ENCODE results near the gene GOLM1.

The GOLM1 gene

GRCh38 chr9:86043586-86043985 lies 55.8 kb downstream of the GOLM1 start:
- no peak for DNase-seq

DNA sequence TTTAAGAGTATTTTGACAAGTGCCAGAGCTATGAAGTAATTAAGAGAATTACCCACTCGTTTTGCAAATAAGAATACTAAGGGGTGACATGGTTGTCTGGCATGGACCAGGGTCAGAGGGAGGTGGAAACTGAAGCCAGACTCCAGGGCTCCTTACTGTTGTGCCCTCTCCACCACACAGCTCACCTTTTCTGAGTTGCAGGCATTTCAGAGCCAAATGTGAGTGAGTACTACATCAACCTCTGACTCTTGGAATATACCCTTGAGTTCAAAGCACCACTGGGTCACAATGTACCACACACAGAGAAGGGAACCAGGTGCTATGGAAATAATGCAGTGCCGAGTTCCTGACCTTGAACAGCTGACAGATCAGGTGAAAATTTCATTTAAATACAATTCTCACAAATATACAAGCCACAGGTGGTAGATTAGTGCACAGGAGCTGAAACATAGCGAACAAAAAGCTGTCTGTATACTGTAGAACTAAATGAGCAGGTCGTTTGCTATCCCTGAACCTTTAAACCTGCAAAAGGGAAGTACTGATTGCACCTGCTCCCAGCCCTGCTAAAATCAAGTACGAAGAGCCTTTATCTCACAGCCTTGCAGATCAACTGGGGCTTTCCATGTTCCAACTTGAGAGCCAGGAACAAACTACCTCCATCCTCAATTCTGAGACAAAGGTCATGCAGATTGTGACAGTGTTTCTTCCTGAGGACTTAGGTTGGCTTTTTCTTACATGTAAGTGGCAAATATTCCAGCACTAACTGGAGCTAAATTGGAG lies 57.0 kb downstream of the GOLM1 start:
- no peak for DNase-seq

- no peak for DNase-seq
Measured at GRCh38 chr9:86041311-86041741, 58.0 kb downstream of the GOLM1 start.

DNA sequence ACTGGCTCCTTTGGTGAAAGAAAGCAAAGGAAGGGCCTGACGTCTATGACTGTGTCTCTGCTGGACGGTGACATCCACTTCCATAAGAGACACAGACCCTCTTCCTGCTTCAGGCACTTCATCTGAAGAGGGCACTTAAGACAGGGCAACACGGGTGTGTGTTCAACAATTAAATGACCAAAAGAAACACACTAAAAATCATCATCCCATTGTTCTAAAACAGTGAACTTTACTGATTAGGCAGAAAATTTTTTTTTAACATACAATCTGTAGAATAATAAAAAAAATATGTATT lies 58.5 kb downstream of the GOLM1 start:
- DNase-seq, result no peak

DNA sequence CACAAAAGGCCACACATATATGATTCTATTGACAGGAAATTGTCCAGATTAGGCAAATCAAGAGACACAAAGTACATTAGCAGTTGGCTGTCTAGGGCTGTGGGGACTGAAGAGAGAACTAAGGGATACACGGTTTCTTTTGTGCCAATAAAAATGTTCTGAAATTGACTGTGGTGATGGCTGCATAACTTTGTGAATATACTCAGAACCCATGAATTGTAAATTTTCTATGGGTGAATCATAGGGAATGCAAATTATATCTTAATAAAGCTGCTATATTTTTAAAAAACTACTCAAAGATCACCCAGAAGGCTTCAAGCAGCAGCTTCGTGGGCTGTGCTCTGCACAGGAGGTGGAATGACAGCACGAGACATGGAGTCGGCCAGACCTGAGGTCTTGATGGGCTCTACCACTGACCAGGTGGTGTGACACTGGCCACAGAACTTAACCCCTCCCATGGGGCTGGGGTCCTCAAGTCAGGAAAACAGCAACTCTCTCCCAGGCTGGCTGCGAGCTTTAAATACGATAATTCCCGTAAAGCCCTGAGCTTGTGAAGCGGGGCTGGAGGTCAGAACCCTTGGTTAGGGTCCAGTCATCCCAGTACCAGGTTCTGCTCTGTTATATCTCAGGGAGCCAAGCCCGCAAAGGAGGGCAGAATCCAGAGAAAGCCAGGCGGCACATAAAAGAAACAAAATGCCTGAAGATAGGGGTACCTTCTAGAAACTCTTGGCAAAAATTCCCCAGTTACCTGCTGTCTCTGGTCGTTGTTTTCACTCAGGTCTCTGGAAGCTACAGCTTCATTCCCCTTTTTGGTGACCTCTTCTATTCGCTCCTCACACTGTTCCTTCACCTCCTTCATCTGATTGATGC lies 59.1 kb downstream of the GOLM1 start:
- DNase-seq, result no peak

GRCh38 chr9:86036555-86036954 lies 62.8 kb downstream of the GOLM1 start:
- no peak for DNase-seq

- no peak for DNase-seq
Measured at GRCh38 chr9:86035827-86036440, 63.4 kb downstream of the GOLM1 start.

DNA sequence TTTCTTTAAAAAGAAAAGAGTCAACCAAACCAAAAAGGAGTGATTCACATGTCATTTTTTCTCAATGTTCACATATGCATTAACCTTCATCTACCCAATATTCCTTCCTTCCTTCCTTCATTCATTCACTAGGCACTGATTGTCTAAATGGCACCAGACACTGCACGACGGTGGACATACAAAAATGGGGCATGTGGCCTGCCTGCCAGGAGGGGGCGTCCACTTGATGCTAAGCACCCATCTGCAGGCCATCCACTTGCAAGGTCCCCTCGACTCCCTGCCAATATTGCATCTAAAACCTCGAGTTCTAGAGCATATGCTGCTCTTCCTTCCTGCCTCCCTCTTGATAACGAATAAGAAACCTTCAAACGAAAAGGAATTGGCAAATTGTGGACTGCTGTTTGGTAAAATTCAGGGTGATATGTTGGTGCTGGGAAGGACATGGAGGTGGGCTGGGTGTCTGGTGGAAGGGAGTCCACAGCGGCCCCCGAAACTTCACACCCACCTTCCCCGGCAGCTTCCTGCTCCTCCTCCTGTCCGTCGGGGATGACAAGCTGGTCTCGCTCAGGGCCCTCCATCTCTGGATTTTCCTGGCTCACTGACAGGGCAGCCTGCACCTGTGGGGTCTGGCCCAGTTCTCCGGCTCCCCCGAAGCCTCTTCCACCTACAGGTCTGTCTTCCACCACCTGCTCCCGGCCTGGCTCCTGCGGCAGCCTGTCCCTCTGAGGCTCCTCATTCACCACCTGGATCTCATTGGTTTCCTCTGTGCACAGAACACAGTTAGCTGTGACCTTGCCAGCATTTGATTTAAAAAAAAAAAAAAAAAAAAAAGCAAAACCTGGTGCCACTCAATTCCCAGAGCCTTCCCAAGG lies 64.3 kb downstream of the GOLM1 start:
- no peak for DNase-seq

GRCh38 chr9:86027767-86028166 lies 71.6 kb downstream of the GOLM1 start:
- DNase-seq, result no peak

- DNase-seq, result no peak
Measured at GRCh38 chr9:86022687-86023266, 76.6 kb downstream of the GOLM1 start.

GRCh38 chr9:86021166-86021565 lies 78.2 kb downstream of the GOLM1 start:
- DNase-seq, result no peak

- no peak for DNase-seq
Measured at GRCh38 chr9:86020731-86021130, 78.6 kb downstream of the GOLM1 start.

DNA sequence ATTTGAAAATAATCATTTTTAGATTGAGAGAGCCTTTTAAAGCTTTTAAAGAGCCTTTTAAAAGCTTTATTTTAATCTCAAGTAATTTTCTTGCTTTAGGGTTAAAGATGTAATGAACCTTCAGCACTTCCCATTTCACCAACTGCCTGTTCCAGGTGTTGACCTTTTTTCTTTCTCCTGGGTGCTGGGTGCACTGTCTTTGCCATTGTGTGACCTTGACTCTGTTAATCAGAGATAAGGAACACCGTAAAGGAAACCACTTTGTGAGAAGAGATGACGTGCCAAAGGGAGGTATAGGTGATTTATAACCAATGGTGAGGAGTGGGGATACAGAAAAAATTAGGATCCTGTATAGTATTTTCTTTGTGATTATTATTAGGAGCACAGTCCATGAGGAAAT lies 90.2 kb downstream of the GOLM1 start:
- DNase-seq, result no peak

DNA sequence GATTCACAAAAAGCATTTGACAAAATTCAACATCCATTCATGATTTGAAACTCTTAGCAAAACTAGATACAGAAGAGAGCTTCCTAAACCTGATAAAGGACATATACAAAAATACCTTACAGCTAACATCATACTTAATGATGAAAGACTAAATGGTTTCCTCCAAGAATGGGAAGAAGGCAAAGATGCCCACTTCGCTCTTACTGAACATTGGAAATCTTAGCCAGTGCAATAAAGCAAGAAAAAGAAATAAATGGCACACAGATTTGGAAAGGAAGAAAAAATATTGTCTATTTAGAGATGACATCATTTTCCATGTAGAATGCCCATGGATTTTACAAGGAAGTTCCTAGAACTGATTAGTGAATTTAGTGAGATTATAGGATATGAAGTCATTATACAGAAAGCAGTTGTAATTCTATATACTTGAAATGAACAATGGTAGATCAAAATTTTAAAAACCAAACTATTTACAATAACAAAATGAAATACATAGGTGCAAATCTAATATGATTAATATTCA lies 94.0 kb downstream of the GOLM1 start:
- DNase-seq, result no peak

GRCh38 chr9:85995599-85995998 lies 103.8 kb downstream of the GOLM1 start:
- no peak for DNase-seq

GRCh38 chr9:85995097-85995496 lies 104.3 kb downstream of the GOLM1 start:
- no peak for DNase-seq

- no peak for DNase-seq
Measured at GRCh38 chr9:85994191-85994590, 105.2 kb downstream of the GOLM1 start.

GRCh38 chr9:85987236-85987635 lies 112.1 kb downstream of the GOLM1 start:
- DNase-seq, result no peak

DNA sequence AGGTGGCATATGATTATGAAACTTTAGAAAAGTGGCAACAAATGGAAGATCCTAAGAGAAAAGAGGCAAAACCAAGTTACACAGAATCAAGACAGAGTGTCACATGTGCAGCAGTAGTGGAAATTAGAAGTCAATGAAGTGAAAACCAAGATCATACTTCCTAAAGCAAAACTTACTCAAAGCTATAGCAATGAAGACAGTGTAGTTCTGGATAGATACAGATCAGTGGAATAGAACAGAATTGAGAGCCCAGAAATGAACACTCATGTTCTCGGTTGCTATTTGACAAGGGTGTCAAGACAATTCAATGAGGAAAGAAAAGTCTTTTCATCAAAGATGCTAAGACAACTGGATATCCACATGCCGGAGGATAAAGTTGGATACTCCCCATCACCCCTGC lies 114.9 kb downstream of the GOLM1 start:
- no peak for DNase-seq

GRCh38 chr9:85981369-85981768 lies 118.0 kb downstream of the GOLM1 start:
- no peak for DNase-seq

GRCh38 chr9:85978496-85978895 lies 120.9 kb downstream of the GOLM1 start:
- DNase-seq, result no peak
